Liver (tissue), 9 donors: ENCODE measurements around the gene MAMDC4. TPM values are rescaled to one million over a fixed set of nuclear protein-coding genes. Genes with fewer than 3 reads are reported as not detected.

Experiments used
- DNase-seq: peaks from one replicate; pipeline ENCODE4 v3.0.0-alpha.2; 2017; ENCODE audit warnings: low spot score
- H3K27ac ChIP-seq, 2 donors: one replicate each; pipeline ENCODE4 v1.7.0; 2013; ENCODE audit warnings: inconsistent platforms in 2 of 2, low read length in 2 of 2, control low read depth in 1 of 2, low read depth in 1 of 2, mild to moderate bottlenecking in 1 of 2
- H3K27me3 ChIP-seq, 4 donors: one replicate each; pipeline versions ENCODE4 v1.6.1 to v1.7.0; 2013; ENCODE audit warnings: low read length in 3 of 4, inconsistent platforms in 1 of 4, mild to moderate bottlenecking in 1 of 4, moderate library complexity in 1 of 4; ENCODE audit not compliant: control insufficient read depth in 4 of 4, insufficient read depth in 4 of 4
- H3K36me3 ChIP-seq, 4 donors: one replicate each; pipeline versions ENCODE4 v1.6.1 to v1.7.0; 2013; ENCODE audit warnings: low read length in 3 of 4, mild to moderate bottlenecking in 3 of 4, low read depth in 1 of 4, moderate library complexity in 1 of 4; ENCODE audit not compliant: control insufficient read depth in 4 of 4, insufficient read depth in 3 of 4
- H3K4me1 ChIP-seq, 4 donors: one replicate each; pipeline versions ENCODE4 v1.6.1 to v1.7.0; 2013; ENCODE audit warnings: low read length in 3 of 4, mild to moderate bottlenecking in 3 of 4, moderate library complexity in 1 of 4; ENCODE audit not compliant: control insufficient read depth in 4 of 4, insufficient read depth in 4 of 4
- H3K4me3 ChIP-seq, 3 donors: one replicate each; pipeline versions ENCODE4 v1.6.1 to v1.7.0; 2013; ENCODE audit warnings: low read length in 3 of 3, control low read depth in 1 of 3, low read depth in 1 of 3, mild to moderate bottlenecking in 1 of 3
- H3K9ac ChIP-seq, 2 donors: one replicate each; pipeline ENCODE4 v1.7.0; 2013; ENCODE audit warnings: low read length in 2 of 2, mild to moderate bottlenecking in 2 of 2, moderate library complexity in 2 of 2, control low read depth in 1 of 2, low read depth in 1 of 2
- H3K9me3 ChIP-seq, 4 donors: one replicate each; pipeline versions ENCODE4 v1.6.1 to v1.7.0; 2013; ENCODE audit warnings: low read length in 3 of 4; ENCODE audit not compliant: control insufficient read depth in 4 of 4
- CTCF ChIP-seq: fragments of 150-350 bp; IDR thresholded peaks from 2 replicates; pipeline ENCODE4 v1.5.1; 2017; ENCODE audit warnings: improper control_type of control experiment, low read depth, low read length; ENCODE audit not compliant: missing input control
- FOXA1 ChIP-seq: IDR thresholded peaks from 2 replicates; pipeline ENCODE4 v1.6.1; 2016; ENCODE audit warnings: antibody characterized with exemption
- GABPA ChIP-seq, 2 donors: IDR thresholded peaks in 1 of 2; conservative IDR thresholded peaks in 1 of 2; 2 replicates each; pipeline ENCODE4 v1.6.1; 2016; ENCODE audit warnings: antibody characterized with exemption in 2 of 2, mild to moderate bottlenecking in 1 of 2, moderate library complexity in 1 of 2
- HNF4A ChIP-seq, 2 donors: conservative IDR thresholded peaks; 2 replicates each; pipeline ENCODE4 v1.6.1; 2016; ENCODE audit warnings: antibody characterized with exemption in 2 of 2, mild to moderate bottlenecking in 2 of 2
- HNF4G ChIP-seq: IDR thresholded peaks from 2 replicates; pipeline ENCODE4 v1.6.1; 2016; ENCODE audit warnings: antibody characterized with exemption
- JUND ChIP-seq, 2 donors: IDR thresholded peaks; 2 replicates each; pipeline ENCODE4 v1.6.1; 2016; ENCODE audit warnings: antibody characterized with exemption in 2 of 2
- NR2F2 ChIP-seq: IDR thresholded peaks from 2 replicates; pipeline ENCODE4 v1.6.1; 2016; ENCODE audit warnings: antibody characterized with exemption
- RAD21 ChIP-seq, 2 donors: IDR thresholded peaks; 2 replicates each; pipeline ENCODE4 v1.6.1; 2016; ENCODE audit warnings: antibody characterized with exemption in 2 of 2, mild to moderate bottlenecking in 2 of 2
- REST ChIP-seq: IDR thresholded peaks from 2 replicates; pipeline ENCODE4 v1.6.1; 2016; ENCODE audit warnings: antibody characterized with exemption, mild to moderate bottlenecking
- RXRA ChIP-seq, 2 donors: IDR thresholded peaks; 2 replicates each; pipeline ENCODE4 v1.6.1; 2017 to 2018; ENCODE audit warnings: antibody characterized with exemption in 2 of 2, mild to moderate bottlenecking in 1 of 2
- SP1 ChIP-seq: IDR thresholded peaks from 2 replicates; pipeline ENCODE4 v1.6.1; 2018; ENCODE audit warnings: antibody characterized with exemption, mild to moderate bottlenecking
- TAF1 ChIP-seq: conservative IDR thresholded peaks from 2 replicates; pipeline ENCODE4 v1.6.1; 2016; ENCODE audit warnings: antibody characterized with exemption, mild to moderate bottlenecking
- YY1 ChIP-seq: IDR thresholded peaks from 2 replicates; pipeline ENCODE4 v1.6.1; 2016; ENCODE audit warnings: antibody characterized with exemption, mild to moderate bottlenecking
- ZBTB33 ChIP-seq: IDR thresholded peaks from 2 replicates; pipeline ENCODE4 v1.6.1; 2016; ENCODE audit warnings: antibody characterized with exemption
- WGBS: extraction: QIAGEN DNeasy Blood & Tissue Kit; methylation state at CpG from one replicate; pipeline ENCODE4 v1.1.7; 2013; 5-methylcytosine and 5-hydroxymethylcytosine counted together
- polyA plus RNA-seq, 2 donors: library from polyadenylated mRNA; stranded (reverse) in 1 of 2; unstranded in 1 of 2; fragments of 200-250 nt in 1 of 2; fragments of >200 nt in 1 of 2; fragmentation: Nextera tagmentation in 1 of 2; extraction: Ambion mirVana in 1 of 2; gene quantifications; one replicate each; pipeline versions ENCODE4 v1.2.1 to v1.2.3, GENCODE V29; 2013 to 2015
- total RNA-seq, 2 donors: library from RNA; depleted of rRNA; stranded (reverse); fragments of >200 nt; gene quantifications; one replicate each; pipeline ENCODE4 v1.2.3, GENCODE V29; 2014
- donor health status: healthy.
- donor health status: healthy.
- donor health status: healthy.
- donor health status: healthy.
- donor health status: healthy.

MAMDC4 gene
- total and polyA plus RNA-seq, 4 donors = 2.4 to 8.1 (median 3.9) TPM

GRCh38 chr9:136899196-136899595 is 47.0 kb downstream of the MAMDC4 start:
- peaks cover 12 to 31% (median 20%) of the 10 kb centered on the region in 4 donors for H3K4me1 ChIP-seq
- no peak overlapping the region for H3K4me3 ChIP-seq
- H3K27ac ChIP-seq = no peak overlapping the region
- WGBS = 86% methylated on average over 9 of the region's 9 CpGs
- no peak for TF ChIP-seq FOXA1
- TF ChIP-seq JUND (IDR thresholded peaks at IDR 0.05) = no peak
- no peak for TF ChIP-seq YY1
- TF ChIP-seq REST = no peak
- no peak for TF ChIP-seq RXRA (IDR thresholded peaks at IDR 0.05)
- TF ChIP-seq HNF4A (conservative IDR thresholded peaks at IDR 0.05) = no peak
- TF ChIP-seq SP1 = no peak
- TF ChIP-seq ZBTB33 = no peak
- no peak for TF ChIP-seq RAD21 (IDR thresholded peaks at IDR 0.05)
- TF ChIP-seq NR2F2 = no peak
- TF ChIP-seq CTCF = no peak
- no peak overlapping the region for H3K9ac ChIP-seq
- DNase-seq = no peak
- H3K9me3 ChIP-seq = no peaks in the 10 kb centered on the region
- no peaks in the 10 kb centered on the region for H3K27me3 ChIP-seq
- H3K36me3 ChIP-seq = peaks cover 0 to 14% (median 9%) of the 10 kb centered on the region in 4 donors

- Histone ChIP-seq H3K4me3 (no peak overlapping the region), H3K27ac (peak overlapping the region in 1 of 2 donors; percentile 94), H3K4me1 (peaks cover 12 to 31% (median 20%) of the 10 kb centered on the region in 4 donors), H3K9ac (no peak overlapping the region), H3K36me3 (peaks cover 0 to 14% (median 9%) of the 10 kb centered on the region in 4 donors), H3K9me3 (no peaks in the 10 kb centered on the region), H3K27me3 (no peaks in the 10 kb centered on the region)
- 94% methylated on average over 10 of the region's 10 CpGs for WGBS
- TF ChIP-seq SP1 (no peak), NR2F2 (no peak), JUND (IDR thresholded peaks at IDR 0.05) (no peak), ZBTB33 (no peak), REST (no peak), HNF4A (conservative IDR thresholded peaks at IDR 0.05) (no peak), YY1 (no peak), TAF1 (no peak), GABPA (IDR thresholded peaks at IDR 0.05 in 1 of 2, conservative IDR thresholded peaks at IDR 0.05 in 1 of 2) (no peak), HNF4G (no peak)
- no peak for DNase-seq
Observed at GRCh38 chr9:136900556-136900955, 48.4 kb downstream of the MAMDC4 start.
